Measurements from ENCODE around the gene CHIC2.

Gene CHIC2

GRCh38 chr4:53991821-53992220, 72.6 kb downstream of the CHIC2 start:
- Histone ChIP-seq H3K36me3 (ENCODE audit: control insufficient read depth, insufficient read depth, low read length) (no peaks in the 10 kb centered on the region), H3K27me3 (replicated peaks; ENCODE audit: control insufficient read depth, insufficient read depth, low read length, poor library complexity, severe bottlenecking) (no peaks in the 10 kb centered on the region), H3K4me1 (ENCODE audit: control insufficient read depth, insufficient read depth, low read length, poor library complexity, severe bottlenecking) (no peaks in the 10 kb centered on the region), H3K4me3 (ENCODE audit: insufficient read depth, low read depth, low read length, poor library complexity, severe bottlenecking) (no peak overlapping the region), H3K27ac (ENCODE audit: insufficient read depth, low read length, poor library complexity, severe bottlenecking) (no peak overlapping the region), H3K9me3 (ENCODE audit: control insufficient read depth, low read length) (no peaks in the 10 kb centered on the region)
- DNase-seq: no peak

- no peak overlapping the region for H3K4me3 ChIP-seq (ENCODE audit: insufficient read depth, low read depth, low read length, poor library complexity, severe bottlenecking)
- no peak for DNase-seq
- no peak overlapping the region for H3K27ac ChIP-seq (ENCODE audit: insufficient read depth, low read length, poor library complexity, severe bottlenecking)
- H3K27me3 ChIP-seq (replicated peaks; ENCODE audit: control insufficient read depth, insufficient read depth, low read length, poor library complexity, severe bottlenecking): no peaks in the 10 kb centered on the region
- no peaks in the 10 kb centered on the region for H3K4me1 ChIP-seq (ENCODE audit: control insufficient read depth, insufficient read depth, low read length, poor library complexity, severe bottlenecking)
- H3K9me3 ChIP-seq (ENCODE audit: control insufficient read depth, low read length): no peaks in the 10 kb centered on the region
- H3K36me3 ChIP-seq (ENCODE audit: control insufficient read depth, insufficient read depth, low read length): no peaks in the 10 kb centered on the region
These were observed 73.8 kb downstream of the CHIC2 start for GRCh38 chr4:53990641-53991040.

- Histone ChIP-seq H3K36me3 (ENCODE audit: control insufficient read depth, insufficient read depth, low read length) (no peaks in the 10 kb centered on the region), H3K4me3 (ENCODE audit: insufficient read depth, low read depth, low read length, poor library complexity, severe bottlenecking) (no peak overlapping the region), H3K4me1 (ENCODE audit: control insufficient read depth, insufficient read depth, low read length, poor library complexity, severe bottlenecking) (no peaks in the 10 kb centered on the region), H3K9me3 (ENCODE audit: control insufficient read depth, low read length) (no peaks in the 10 kb centered on the region), H3K27me3 (replicated peaks; ENCODE audit: control insufficient read depth, insufficient read depth, low read length, poor library complexity, severe bottlenecking) (no peaks in the 10 kb centered on the region), H3K27ac (ENCODE audit: insufficient read depth, low read length, poor library complexity, severe bottlenecking) (no peak overlapping the region)
- no peak for DNase-seq
These were observed 76.6 kb downstream of the CHIC2 start for GRCh38 chr4:53987761-53988171.

- no peaks in the 10 kb centered on the region for H3K9me3 ChIP-seq (ENCODE audit: control insufficient read depth, low read length)
- no peak overlapping the region for H3K27ac ChIP-seq (ENCODE audit: insufficient read depth, low read length, poor library complexity, severe bottlenecking)
- H3K4me1 ChIP-seq (ENCODE audit: control insufficient read depth, insufficient read depth, low read length, poor library complexity, severe bottlenecking): no peaks in the 10 kb centered on the region
- no peak overlapping the region for H3K4me3 ChIP-seq (ENCODE audit: insufficient read depth, low read depth, low read length, poor library complexity, severe bottlenecking)
- DNase-seq: no peak
- H3K36me3 ChIP-seq (ENCODE audit: control insufficient read depth, insufficient read depth, low read length): no peaks in the 10 kb centered on the region
- H3K27me3 ChIP-seq (replicated peaks; ENCODE audit: control insufficient read depth, insufficient read depth, low read length, poor library complexity, severe bottlenecking): no peaks in the 10 kb centered on the region
These were observed 78.3 kb downstream of the CHIC2 start for GRCh38 chr4:53986062-53986461.

GRCh38 chr4:53981567-53981966, 82.8 kb downstream of the CHIC2 start:
- no peak overlapping the region for H3K4me3 ChIP-seq (ENCODE audit: insufficient read depth, low read depth, low read length, poor library complexity, severe bottlenecking)
- no peaks in the 10 kb centered on the region for H3K9me3 ChIP-seq (ENCODE audit: control insufficient read depth, low read length)
- H3K36me3 ChIP-seq (ENCODE audit: control insufficient read depth, insufficient read depth, low read length): no peaks in the 10 kb centered on the region
- no peaks in the 10 kb centered on the region for H3K4me1 ChIP-seq (ENCODE audit: control insufficient read depth, insufficient read depth, low read length, poor library complexity, severe bottlenecking)
- no peaks in the 10 kb centered on the region for H3K27me3 ChIP-seq (replicated peaks; ENCODE audit: control insufficient read depth, insufficient read depth, low read length, poor library complexity, severe bottlenecking)
- no peak for DNase-seq
- no peak overlapping the region for H3K27ac ChIP-seq (ENCODE audit: insufficient read depth, low read length, poor library complexity, severe bottlenecking)

GRCh38 chr4:53981066-53981465, 83.3 kb downstream of the CHIC2 start:
- Histone ChIP-seq H3K36me3 (ENCODE audit: control insufficient read depth, insufficient read depth, low read length) (no peaks in the 10 kb centered on the region), H3K27ac (ENCODE audit: insufficient read depth, low read length, poor library complexity, severe bottlenecking) (no peak overlapping the region), H3K9me3 (ENCODE audit: control insufficient read depth, low read length) (no peaks in the 10 kb centered on the region), H3K4me3 (ENCODE audit: insufficient read depth, low read depth, low read length, poor library complexity, severe bottlenecking) (no peak overlapping the region), H3K27me3 (replicated peaks; ENCODE audit: control insufficient read depth, insufficient read depth, low read length, poor library complexity, severe bottlenecking) (no peaks in the 10 kb centered on the region), H3K4me1 (ENCODE audit: control insufficient read depth, insufficient read depth, low read length, poor library complexity, severe bottlenecking) (no peaks in the 10 kb centered on the region)
- DNase-seq: no peak

GRCh38 chr4:53974561-53974960, 89.8 kb downstream of the CHIC2 start:
- H3K27me3 ChIP-seq (replicated peaks; ENCODE audit: control insufficient read depth, insufficient read depth, low read length, poor library complexity, severe bottlenecking): no peaks in the 10 kb centered on the region
- H3K4me3 ChIP-seq (ENCODE audit: insufficient read depth, low read depth, low read length, poor library complexity, severe bottlenecking): no peak overlapping the region
- H3K27ac ChIP-seq (ENCODE audit: insufficient read depth, low read length, poor library complexity, severe bottlenecking): no peak overlapping the region
- DNase-seq: no peak
- no peaks in the 10 kb centered on the region for H3K4me1 ChIP-seq (ENCODE audit: control insufficient read depth, insufficient read depth, low read length, poor library complexity, severe bottlenecking)
- no peaks in the 10 kb centered on the region for H3K9me3 ChIP-seq (ENCODE audit: control insufficient read depth, low read length)
- H3K36me3 ChIP-seq (ENCODE audit: control insufficient read depth, insufficient read depth, low read length): no peaks in the 10 kb centered on the region

GRCh38 chr4:53967986-53968385, 96.4 kb downstream of the CHIC2 start:
- DNase-seq: no peak
- Histone ChIP-seq H3K36me3 (ENCODE audit: control insufficient read depth, insufficient read depth, low read length) (no peaks in the 10 kb centered on the region), H3K9me3 (ENCODE audit: control insufficient read depth, low read length) (no peaks in the 10 kb centered on the region), H3K4me1 (ENCODE audit: control insufficient read depth, insufficient read depth, low read length, poor library complexity, severe bottlenecking) (no peaks in the 10 kb centered on the region), H3K27me3 (replicated peaks; ENCODE audit: control insufficient read depth, insufficient read depth, low read length, poor library complexity, severe bottlenecking) (no peaks in the 10 kb centered on the region), H3K4me3 (ENCODE audit: insufficient read depth, low read depth, low read length, poor library complexity, severe bottlenecking) (no peak overlapping the region), H3K27ac (ENCODE audit: insufficient read depth, low read length, poor library complexity, severe bottlenecking) (no peak overlapping the region)

- Histone ChIP-seq H3K9me3 (ENCODE audit: control insufficient read depth, low read length) (no peaks in the 10 kb centered on the region), H3K27me3 (replicated peaks; ENCODE audit: control insufficient read depth, insufficient read depth, low read length, poor library complexity, severe bottlenecking) (no peaks in the 10 kb centered on the region), H3K27ac (ENCODE audit: insufficient read depth, low read length, poor library complexity, severe bottlenecking) (no peak overlapping the region), H3K4me1 (ENCODE audit: control insufficient read depth, insufficient read depth, low read length, poor library complexity, severe bottlenecking) (no peaks in the 10 kb centered on the region), H3K4me3 (ENCODE audit: insufficient read depth, low read depth, low read length, poor library complexity, severe bottlenecking) (no peak overlapping the region), H3K36me3 (ENCODE audit: control insufficient read depth, insufficient read depth, low read length) (no peaks in the 10 kb centered on the region)
- no peak for DNase-seq
These were observed 100.6 kb downstream of the CHIC2 start for GRCh38 chr4:53963781-53964180.

- no peak for DNase-seq
- H3K9me3 ChIP-seq (ENCODE audit: control insufficient read depth, low read length): no peaks in the 10 kb centered on the region
- no peaks in the 10 kb centered on the region for H3K27me3 ChIP-seq (replicated peaks; ENCODE audit: control insufficient read depth, insufficient read depth, low read length, poor library complexity, severe bottlenecking)
- no peaks in the 10 kb centered on the region for H3K36me3 ChIP-seq (ENCODE audit: control insufficient read depth, insufficient read depth, low read length)
- no peak overlapping the region for H3K27ac ChIP-seq (ENCODE audit: insufficient read depth, low read length, poor library complexity, severe bottlenecking)
- H3K4me3 ChIP-seq (ENCODE audit: insufficient read depth, low read depth, low read length, poor library complexity, severe bottlenecking): no peak overlapping the region
- H3K4me1 ChIP-seq (ENCODE audit: control insufficient read depth, insufficient read depth, low read length, poor library complexity, severe bottlenecking): no peaks in the 10 kb centered on the region
These were observed 101.1 kb downstream of the CHIC2 start for GRCh38 chr4:53963336-53963735.

All from effector memory CD4-positive, alpha-beta T cell (primary cell).